HL-60 (cell line): ENCODE measurements around the gene CAPZA1.

Experiments
- DNase-seq, 2 experiments: peaks; one replicate each; pipeline ENCODE4 v3.0.0-alpha.2; 2010 to 2020; ENCODE audit warnings: low read depth in 1 of 2, low spot score in 1 of 2
- H3K27ac ChIP-seq: fragments of 250-450 bp; sonication (Bioruptor Pico); replicated peaks from 2 replicates; pipeline ENCODE4 v1.5.1; 2020; ENCODE audit warnings: mild to moderate bottlenecking, moderate library complexity
- H3K27me3 ChIP-seq: fragments of 250-450 bp; sonication (Bioruptor Pico); 2 replicates; pipeline ENCODE4 v1.5.1; 2021; ENCODE audit warnings: mild to moderate bottlenecking, moderate library complexity; ENCODE audit not compliant: insufficient read depth, poor library complexity, severe bottlenecking
- H3K4me3 ChIP-seq: replicated peaks from 2 replicates; pipeline ENCODE4 v1.5.1; 2011; ENCODE audit warnings: mild to moderate bottlenecking, control low read depth, low read length; ENCODE audit not compliant: insufficient read depth
- CTCF ChIP-seq: IDR thresholded peaks from one replicate; pipeline ENCODE4 v1.5.1; 2011; ENCODE audit warnings: low read length, control low read depth, inconsistent platforms; ENCODE audit not compliant: insufficient read depth
- GABPA ChIP-seq: IDR thresholded peaks from 2 replicates; pipeline ENCODE4 v1.6.1; 2012; ENCODE audit warnings: low read depth
- POLR2AphosphoS5 ChIP-seq: IDR thresholded peaks from 2 replicates; pipeline ENCODE4 v1.6.1; 2012; ENCODE audit warnings: low read depth
- REST ChIP-seq: IDR thresholded peaks from 2 replicates; pipeline ENCODE4 v1.6.1; 2012; ENCODE audit warnings: low read depth; ENCODE audit not compliant: insufficient replicate concordance
- SPI1 ChIP-seq: IDR thresholded peaks from 2 replicates; pipeline ENCODE4 v1.6.1; 2012; ENCODE audit warnings: low read depth, mild to moderate bottlenecking, borderline replicate concordance

Gene CAPZA1

GRCh38 chr1:112698366-112699310 is 79.0 kb downstream of the CAPZA1 start:
- H3K27me3 ChIP-seq: no peaks in the 10 kb centered on the region
- no peak for DNase-seq
- no peak overlapping the region for H3K4me3 ChIP-seq
- H3K27ac ChIP-seq: no peak overlapping the region
- TF ChIP-seq CTCF (no peak), REST (no peak), POLR2AphosphoS5 (no peak), GABPA (no peak), SPI1 (no peak)

GRCh38 chr1:112699425-112700144 is 80.0 kb downstream of the CAPZA1 start:
- no peak overlapping the region for H3K4me3 ChIP-seq
- H3K27ac ChIP-seq: no peak overlapping the region
- TF ChIP-seq REST: no peak
- TF ChIP-seq SPI1: no peak
- TF ChIP-seq GABPA: no peak
- TF ChIP-seq POLR2AphosphoS5: no peak
- TF ChIP-seq CTCF: no peak
- H3K27me3 ChIP-seq: no peaks in the 10 kb centered on the region
- DNase-seq: no peak

- no peak for TF ChIP-seq CTCF
- TF ChIP-seq POLR2AphosphoS5: peak; percentile 13; the same call in 1 of the 2 replicates
- DNase-seq: peak; percentile 52 to 73
- Histone ChIP-seq H3K27me3 (no peaks in the 10 kb centered on the region), H3K4me3 (no peak overlapping the region), H3K27ac (no peak overlapping the region)
These were observed 80.9 kb downstream of the CAPZA1 start for GRCh38 chr1:112700290-112701226.
